K562 (cell line): ENCODE data around the gene SPON2.

Experiments used
- JUND ChIP-seq, 2 experiments: IDR thresholded peaks; 2 replicates in 1 of 2; 3 replicates in 1 of 2; pipeline ENCODE4 v1.6.1; 2011; ENCODE audit warnings: borderline replicate concordance in 2 of 2, low read depth in 2 of 2, low read length in 2 of 2, improper control_type of control experiment in 1 of 2, missing biosample characterization in 1 of 2, missing genetic modification characterization in 1 of 2, missing genetic modification reagents in 1 of 2
- MAFF ChIP-seq: IDR thresholded peaks from 2 replicates; pipeline ENCODE4 v1.6.1; 2012; ENCODE audit warnings: low read length, improper control_type of control experiment

- TF ChIP-seq MAFF (no peak), JUND (IDR thresholded peaks at IDR 0.05; ENCODE audit: borderline replicate concordance, low read depth, low read length) (no peak), JUND (tag; IDR thresholded peaks at IDR 0.05; ENCODE audit: borderline replicate concordance, low read depth, low read length) (no peak)
These were observed 46.5 kb upstream of the SPON2 start for GRCh38 chr4:1218634-1219565.
